ENCODE data around the gene RIPPLY2. TPM values are rescaled to one million over a fixed set of nuclear protein-coding genes. Genes with fewer than 3 reads are reported as not detected.

The RIPPLY2 gene
- total RNA-seq, 4 donors from 2014 or later = not detected

DNA sequence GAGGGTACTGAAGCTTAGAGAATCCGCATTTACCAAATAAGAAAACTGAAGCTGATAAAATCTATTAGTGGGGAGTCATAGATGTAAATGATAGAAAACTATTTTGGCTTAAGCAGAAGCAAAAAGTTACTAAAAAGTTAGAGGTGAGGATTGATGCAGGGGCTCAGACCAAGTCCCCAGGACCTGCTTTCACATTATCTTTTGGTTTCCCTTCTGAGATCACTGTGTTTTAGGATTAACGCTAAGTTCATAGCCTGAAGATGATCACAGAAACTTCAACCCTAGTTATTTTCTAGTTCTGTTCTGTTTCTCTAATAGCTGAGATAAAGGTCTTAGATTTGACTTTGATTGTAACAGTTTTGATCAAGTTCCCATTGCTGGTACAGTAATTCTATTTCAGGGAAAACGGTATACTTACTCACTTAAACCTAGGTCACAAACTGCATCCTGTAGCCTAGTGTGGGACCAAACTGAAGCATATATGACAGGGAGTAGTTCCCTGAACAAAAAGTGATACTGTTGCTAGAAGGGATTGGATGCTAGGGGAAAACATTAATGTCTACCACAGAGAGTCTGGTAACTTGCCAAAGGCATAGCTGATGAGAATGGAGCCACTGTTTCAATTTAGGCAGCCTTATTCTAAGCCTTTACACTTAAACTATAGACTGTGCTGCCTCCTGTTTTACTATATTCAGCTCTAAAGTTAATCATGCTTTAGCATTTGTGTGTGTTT lies 19.4 kb downstream of the RIPPLY2 start:
- no peak for TF ChIP-seq CTCF (IDR thresholded peaks at IDR 0.05; ENCODE audit: low read depth)

DNA sequence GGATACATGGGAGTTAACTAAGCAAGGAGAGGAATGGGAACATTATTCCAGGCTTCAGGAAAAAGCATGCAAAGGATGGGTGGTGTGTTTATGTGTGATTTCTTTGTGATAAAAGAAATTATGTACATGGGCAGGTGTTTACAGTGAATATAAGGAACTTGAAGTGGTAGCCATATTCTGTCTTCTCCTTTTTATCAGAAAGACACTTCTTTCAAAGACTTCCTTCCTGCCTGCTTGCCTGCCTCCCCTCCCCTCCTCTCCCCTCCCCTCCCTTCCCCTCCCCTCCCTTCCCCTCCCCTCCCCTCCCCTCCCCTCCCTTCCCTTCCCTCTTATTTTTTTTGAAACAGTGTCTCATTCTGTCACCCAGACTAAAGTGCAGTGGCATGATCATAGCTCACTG lies 20.7 kb downstream of the RIPPLY2 start:
- TF ChIP-seq CTCF (IDR thresholded peaks at IDR 0.05; ENCODE audit: low read depth) = no peak

GRCh38 chr6:83875843-83876242 lies 22.7 kb downstream of the RIPPLY2 start:
- no peak for TF ChIP-seq CTCF (IDR thresholded peaks at IDR 0.05; ENCODE audit: low read depth)

DNA sequence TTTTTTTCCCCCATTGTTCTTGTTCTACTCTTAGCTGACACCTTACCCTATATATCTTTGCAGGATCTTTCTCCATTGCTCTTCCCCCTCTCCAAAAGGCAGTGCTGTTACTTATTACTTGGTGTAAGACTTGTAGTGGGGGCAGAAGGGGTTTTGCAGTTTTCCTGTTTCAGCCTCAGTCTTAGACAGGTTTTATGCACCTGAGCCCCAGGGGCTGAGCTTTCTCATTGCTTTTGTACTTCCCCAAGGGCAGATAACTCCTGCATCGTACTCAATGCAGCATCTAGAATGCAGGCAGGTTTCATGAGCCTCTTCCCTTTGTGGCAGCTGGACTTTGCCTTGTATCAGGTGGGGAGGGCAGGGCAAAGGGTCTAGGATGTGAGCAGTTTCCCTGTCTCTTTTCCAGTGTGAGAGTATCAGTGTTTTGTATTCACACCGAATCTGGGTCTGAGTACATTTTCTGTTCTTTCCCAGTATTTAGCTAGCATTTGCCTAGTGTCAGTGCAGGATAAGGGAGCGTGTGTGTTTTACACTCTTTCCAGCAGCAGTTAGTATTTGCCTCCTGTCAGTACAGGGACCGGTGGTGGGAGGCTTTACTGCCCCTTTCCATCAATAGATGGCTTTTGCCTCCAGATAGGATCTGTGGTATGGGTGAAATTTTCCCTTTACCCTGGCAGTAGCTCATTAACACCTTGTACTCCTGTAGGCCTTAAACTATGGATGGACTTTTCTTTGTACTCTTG lies 25.9 kb downstream of the RIPPLY2 start:
- no peak for TF ChIP-seq CTCF (IDR thresholded peaks at IDR 0.05; ENCODE audit: low read depth)

GRCh38 chr6:83879746-83880145 lies 26.6 kb downstream of the RIPPLY2 start:
- no peak for TF ChIP-seq CTCF (IDR thresholded peaks at IDR 0.05; ENCODE audit: low read depth)

- no peak for TF ChIP-seq CTCF (IDR thresholded peaks at IDR 0.05; ENCODE audit: low read depth)
Measured at GRCh38 chr6:83883240-83883639, 30.1 kb downstream of the RIPPLY2 start.

GRCh38 chr6:83884523-83884922 lies 31.4 kb downstream of the RIPPLY2 start:
- no peak for TF ChIP-seq CTCF (IDR thresholded peaks at IDR 0.05; ENCODE audit: low read depth)

All from subcutaneous adipose tissue (tissue), 4 donors.